ENCODE measurements around the gene ACTR2.
"Not testable (repeated sequence)": the region's sequence is repeated elsewhere in the genome, so short reads cannot be mapped to it uniquely, and the experiment has no call there.

The ACTR2 gene

GRCh38 chr2:65231121-65231520 lies 3.5 kb downstream of the ACTR2 start:
- DNase-seq (ENCODE audit: low read depth) = no peak

GRCh38 chr2:65231892-65232477 lies 4.4 kb downstream of the ACTR2 start:
- DNase-seq (ENCODE audit: low read depth) = no peak

DNA sequence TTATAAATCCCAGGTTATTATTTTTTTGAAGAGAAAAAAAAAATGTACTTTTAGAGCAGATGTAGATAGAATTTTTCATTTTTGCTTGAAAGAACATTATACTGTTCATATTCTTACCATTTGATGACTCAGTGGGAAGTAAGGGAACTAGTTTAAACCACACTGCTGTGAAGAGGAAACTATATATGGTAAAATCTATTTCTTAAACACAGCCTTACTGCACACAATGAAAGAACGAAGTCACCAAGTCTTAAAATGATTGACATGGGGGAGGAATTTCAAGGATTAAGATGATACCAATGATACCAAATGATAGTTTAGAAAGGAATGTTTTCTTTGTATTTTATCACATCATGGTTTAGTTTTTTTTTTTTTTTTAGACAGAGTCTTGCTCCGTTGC lies 5.0 kb downstream of the ACTR2 start:
- no peak for DNase-seq (ENCODE audit: low read depth)

DNA sequence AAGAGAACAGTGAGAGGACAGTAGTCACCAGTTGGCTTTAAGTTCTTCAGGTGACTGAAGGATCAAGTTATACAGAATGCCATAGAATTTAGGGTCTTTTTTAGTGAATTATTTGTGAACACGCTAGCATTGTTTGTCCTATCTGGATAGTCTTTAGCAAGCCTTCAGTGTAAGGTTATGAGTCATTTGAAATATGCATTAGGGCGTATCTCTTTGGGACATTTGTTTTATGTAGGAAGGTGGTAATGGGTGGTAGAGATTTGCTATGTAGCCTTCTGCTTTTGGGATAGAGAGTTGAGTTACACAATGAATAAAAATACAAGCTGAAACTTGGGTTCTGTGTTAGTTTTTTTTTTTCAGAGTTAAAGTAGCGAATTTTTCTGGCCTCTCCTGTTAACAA lies 13.0 kb downstream of the ACTR2 start:
- DNase-seq (ENCODE audit: low read depth) = no peak

- not testable (repeated sequence) for DNase-seq (ENCODE audit: low read depth)
Observed at GRCh38 chr2:65244452-65244851, 16.8 kb downstream of the ACTR2 start.

DNA sequence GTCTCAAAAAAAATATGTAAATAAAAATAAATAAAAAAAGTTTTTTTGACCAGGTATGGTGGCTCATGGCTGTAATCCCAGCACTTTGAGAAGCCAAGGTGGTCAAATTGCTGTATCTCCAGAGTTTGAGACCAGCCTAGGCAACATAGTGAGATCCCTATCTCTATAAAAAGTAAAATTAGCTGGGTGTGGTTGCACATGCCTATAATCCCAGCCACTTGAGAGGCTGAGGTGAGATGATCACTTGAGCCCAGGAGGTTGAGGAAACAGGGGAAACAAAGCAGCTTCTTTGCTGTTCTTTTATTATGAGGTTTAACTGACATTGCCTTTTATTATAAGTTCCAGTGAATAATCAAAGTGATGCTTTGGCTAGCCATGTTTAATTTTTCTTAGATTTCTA lies 25.0 kb downstream of the ACTR2 start:
- no peak for DNase-seq (ENCODE audit: low read depth)

DNA sequence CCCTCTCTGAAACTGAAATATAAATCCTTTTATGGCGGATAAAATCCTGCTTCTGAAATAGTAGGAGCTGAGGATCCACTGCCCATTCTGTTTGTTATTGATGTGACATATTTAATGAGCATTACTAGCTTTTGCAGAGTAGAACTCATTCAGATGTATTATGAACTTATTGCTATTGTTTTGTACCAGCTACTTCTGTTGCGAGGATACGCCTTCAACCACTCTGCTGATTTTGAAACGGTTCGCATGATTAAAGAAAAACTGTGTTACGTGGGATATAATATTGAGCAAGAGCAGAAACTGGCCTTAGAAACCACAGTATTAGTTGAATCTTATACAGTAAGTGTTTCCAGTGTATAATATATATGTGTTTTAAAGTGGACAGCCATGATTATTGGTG lies 27.7 kb downstream of the ACTR2 start:
- DNase-seq (ENCODE audit: low read depth) = no peak

DNA sequence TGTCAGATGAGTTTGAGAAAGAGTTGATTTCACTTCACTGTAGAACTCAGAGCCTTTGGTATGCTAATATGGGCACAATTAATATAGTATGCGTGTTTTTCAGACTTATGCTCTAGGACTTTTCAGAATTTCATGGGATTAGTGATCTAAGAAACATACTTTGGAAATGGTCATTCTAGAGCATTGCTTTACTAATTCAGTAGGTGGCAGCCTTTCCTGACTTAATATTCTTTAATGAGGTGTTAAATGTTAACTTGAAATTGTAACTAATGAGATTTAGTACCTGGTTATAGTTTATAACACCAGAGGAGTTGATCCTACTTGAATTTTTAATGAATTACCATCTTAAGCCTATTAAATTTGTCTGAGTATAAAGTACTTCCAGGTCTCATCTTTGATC lies 28.4 kb downstream of the ACTR2 start:
- DNase-seq (ENCODE audit: low read depth) = no peak

- DNase-seq (ENCODE audit: low read depth) = not testable (repeated sequence)
Observed at GRCh38 chr2:65257866-65258265, 30.2 kb downstream of the ACTR2 start.

DNA sequence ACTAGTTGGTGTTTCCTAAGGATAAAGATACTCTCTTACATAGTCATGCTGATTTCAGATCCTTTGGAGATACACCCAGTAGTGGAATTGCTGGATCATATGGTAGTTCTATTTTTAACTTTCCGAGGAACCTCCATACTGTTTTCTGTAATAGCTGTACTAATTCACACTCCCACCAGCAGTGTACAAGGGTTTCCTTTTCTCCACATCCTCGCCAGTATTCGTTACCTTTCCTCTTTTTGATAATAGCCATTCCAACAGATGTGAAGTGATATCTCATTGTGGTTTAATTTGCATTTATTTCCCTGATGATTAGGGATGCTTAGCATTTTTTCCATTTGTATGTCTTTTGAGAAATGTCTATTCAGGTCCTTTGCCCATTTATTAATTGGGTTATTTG lies 34.0 kb downstream of the ACTR2 start:
- DNase-seq (ENCODE audit: low read depth) = no peak

DNA sequence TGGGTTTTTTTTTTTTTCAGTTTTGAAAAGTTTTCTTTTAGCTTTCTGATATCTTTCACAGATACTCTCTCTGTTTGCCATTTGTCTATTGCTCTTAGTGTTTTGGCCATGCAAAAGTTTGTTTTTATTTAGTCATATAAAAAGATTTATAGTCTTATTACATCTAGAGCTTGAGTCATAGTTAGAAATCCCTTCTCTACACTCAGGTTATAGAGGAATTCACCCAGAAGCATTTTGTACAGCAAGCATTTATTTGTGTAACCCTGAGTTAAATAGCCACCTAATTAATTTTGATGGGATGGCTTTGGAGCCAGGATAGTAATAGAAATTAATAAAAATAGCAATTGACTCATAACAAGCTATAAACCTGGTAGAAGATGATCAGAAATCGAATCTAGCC lies 35.6 kb downstream of the ACTR2 start:
- no peak for DNase-seq (ENCODE audit: low read depth)

DNA sequence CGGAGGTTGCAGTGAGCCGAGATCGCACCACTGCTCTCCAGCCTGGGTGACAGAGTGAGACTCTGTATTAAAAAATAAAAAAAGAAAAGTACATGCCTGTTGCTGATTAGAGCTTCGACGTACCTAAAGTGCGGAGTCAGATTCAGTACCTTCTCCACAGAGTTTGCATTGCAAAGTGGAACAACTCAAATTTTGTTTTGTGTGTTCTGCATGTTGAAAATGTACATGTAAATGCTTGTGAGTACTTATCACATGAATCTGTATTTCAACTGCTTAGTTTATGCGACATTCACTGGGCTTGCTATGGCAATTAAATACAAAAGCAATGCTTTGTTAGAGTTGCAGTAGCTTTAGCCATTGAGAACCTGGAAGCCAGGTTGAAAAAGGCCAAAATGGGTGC lies 36.4 kb downstream of the ACTR2 start:
- DNase-seq (ENCODE audit: low read depth) = no peak

- DNase-seq (ENCODE audit: low read depth) = peak; percentile 56
Observed at GRCh38 chr2:65264821-65265670, 37.4 kb downstream of the ACTR2 start.

DNA sequence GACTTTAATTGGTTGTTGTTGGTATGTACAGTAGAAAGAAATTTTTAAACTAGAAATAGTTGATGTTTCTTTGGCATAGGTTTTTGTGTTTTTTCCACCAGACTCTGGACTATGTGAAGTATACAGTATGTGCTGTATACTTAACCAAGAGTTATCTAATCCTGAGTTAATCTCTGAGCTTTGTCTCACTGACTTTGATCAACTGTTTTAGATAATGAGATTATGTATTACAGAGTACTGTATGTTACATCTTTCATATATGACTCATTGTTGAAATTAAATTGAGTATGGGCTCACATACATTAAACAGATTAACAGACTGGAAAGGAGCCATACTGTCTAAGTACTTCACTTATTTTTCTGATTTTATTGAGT lies 38.0 kb downstream of the ACTR2 start:
- DNase-seq (ENCODE audit: low read depth) = no peak

- DNase-seq (ENCODE audit: low read depth) = no peak
Observed at GRCh38 chr2:65267008-65267407, 39.4 kb downstream of the ACTR2 start.

GRCh38 chr2:65268957-65269356 lies 41.3 kb downstream of the ACTR2 start:
- DNase-seq (ENCODE audit: low read depth) = no peak

DNA sequence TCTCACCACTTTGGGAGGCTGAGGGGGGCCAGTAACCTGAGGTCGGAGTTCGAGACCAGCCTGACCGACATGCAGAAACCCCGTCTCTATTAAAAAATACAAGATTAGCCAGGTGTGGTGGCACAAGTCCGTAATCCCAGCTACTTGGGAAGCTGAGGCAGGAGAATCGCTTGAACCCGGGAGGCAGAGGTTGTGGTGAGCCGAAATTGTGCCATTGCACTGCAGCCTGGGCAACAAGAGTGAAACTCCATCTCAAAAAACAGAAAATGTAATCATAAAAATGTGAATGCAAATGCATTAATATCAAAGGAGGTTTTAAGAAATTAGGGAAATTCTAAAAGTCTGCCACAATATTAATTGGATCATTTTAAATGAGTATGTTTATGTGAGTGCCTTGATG lies 45.7 kb downstream of the ACTR2 start:
- no peak for DNase-seq (ENCODE audit: low read depth)

- DNase-seq (ENCODE audit: low read depth) = no peak
Observed at GRCh38 chr2:65275141-65275915, 47.7 kb downstream of the ACTR2 start.

GRCh38 chr2:65276609-65277008 lies 49.0 kb downstream of the ACTR2 start:
- DNase-seq (ENCODE audit: low read depth) = no peak

DNA sequence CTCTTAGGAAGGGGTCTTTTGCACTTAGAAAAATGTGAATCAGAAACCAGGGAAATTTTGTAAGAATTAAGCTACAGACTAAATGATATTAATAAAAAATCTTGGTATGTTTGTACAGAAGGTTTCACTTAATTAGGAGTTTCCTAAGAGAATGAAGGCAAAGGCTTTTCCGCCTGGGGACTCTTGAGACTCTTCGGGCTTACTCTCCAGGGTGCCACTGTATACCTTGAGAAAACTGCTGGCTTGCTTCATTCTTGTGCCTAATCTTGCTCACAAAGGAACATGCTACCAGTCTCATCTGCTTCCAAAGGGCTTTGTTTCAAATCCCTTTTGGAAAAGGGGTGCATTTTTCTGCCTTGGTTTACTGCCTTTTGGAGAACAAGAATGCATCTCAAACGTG lies 49.5 kb downstream of the ACTR2 start:
- DNase-seq (ENCODE audit: low read depth) = no peak

DNA sequence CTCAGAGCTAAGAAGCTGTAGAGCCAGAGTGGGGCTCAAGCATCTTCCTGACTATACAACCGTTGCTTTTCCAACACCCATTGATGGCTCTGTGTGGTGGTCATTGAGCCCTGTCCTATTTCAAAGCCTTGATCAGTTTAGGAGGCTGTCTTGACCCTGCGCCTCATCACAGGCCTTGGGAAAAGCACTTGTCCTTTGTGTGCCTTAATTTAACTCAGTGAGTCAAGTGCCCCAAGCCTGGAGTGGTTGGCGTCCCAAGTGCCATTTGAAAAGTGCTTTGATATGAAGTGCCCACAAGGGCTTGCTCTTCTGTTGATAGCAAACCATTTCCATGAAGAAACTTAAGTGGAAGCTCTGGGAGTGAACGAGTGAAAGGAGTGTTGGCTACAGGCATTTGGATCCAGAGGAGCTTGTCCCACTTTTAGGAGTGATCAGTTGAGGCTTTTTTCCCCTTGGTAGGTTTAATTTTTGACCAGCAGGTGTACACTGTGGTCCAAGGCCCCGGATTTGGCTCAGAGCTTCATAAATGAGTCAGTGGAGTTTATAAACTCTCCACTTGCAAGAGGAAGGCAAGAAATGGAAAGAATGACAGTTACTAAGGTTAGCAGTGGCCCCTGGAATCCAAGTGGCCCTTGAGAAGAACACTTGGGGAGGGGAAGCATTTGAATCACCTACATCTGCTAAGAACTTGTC lies 50.3 kb downstream of the ACTR2 start:
- no peak for DNase-seq (ENCODE audit: low read depth)

DNA sequence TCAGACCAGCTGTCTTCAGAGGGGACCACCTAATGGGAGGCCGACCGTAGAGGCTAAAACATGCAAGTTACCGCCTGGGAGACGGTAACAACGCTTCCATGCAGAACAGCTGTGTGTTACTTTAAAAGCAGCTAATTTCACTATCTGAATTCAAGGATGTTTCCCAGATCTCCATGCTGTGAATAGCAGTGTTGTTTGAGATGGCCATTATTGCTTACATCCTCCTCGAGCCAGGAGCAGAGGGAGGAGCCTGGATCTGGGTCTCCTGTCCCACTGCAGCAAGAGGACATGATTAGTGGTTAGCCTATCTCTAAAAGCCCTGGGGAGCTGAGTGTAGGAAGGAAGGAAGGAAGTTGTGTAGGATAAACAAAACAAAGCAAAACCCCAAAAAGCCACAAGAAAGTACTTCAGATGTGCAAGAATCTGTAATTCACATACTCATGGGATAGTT lies 50.9 kb downstream of the ACTR2 start:
- no peak for DNase-seq (ENCODE audit: low read depth)

Measured in GM04504 (cell line).